ENCODE data around the gene SLC2A4. TPM values are rescaled to one million over a fixed set of nuclear protein-coding genes. Genes with fewer than 3 reads are reported as not detected.
A peak's percentile ranks its signal among the peaks of the same experiment; 100 is the strongest.

The SLC2A4 gene
- total RNA-seq, 5 donors from 2014 or later (not counting 1 experiment from before 2014, with no cell fraction given), result 0.06 TPM; not detected in 4

- H3K9me3 ChIP-seq, result no peaks in the 10 kb centered on the region
- no peaks in the 10 kb centered on the region for H3K27me3 Mint-ChIP-seq
- peak overlapping the region; percentile 56 to 87 for H3K27ac Mint-ChIP-seq
- no peak overlapping the region for H3K27ac ChIP-seq (ENCODE audit: low read length)
- H3K36me3 ChIP-seq (ENCODE audit: control insufficient read depth in 2 of 2, extremely low read depth in 1 of 2, insufficient read depth in 1 of 2, low read length in 1 of 2), result peaks cover 0 to 32% of the 10 kb centered on the region in 2 donors
- H3K9me3 Mint-ChIP-seq, result no peaks in the 10 kb centered on the region
- DNase-seq, result no peak
- ChIA-PET CTCF (interaction anchor here in 1 of 2 donors (0.5 kb wide), 1 partner anchor 18 kb away, joined by 3 read pairs; no protein-coding TSS in a partner anchor), POLR2A (no interaction called here)
- WGBS (ENCODE audit: insufficient coverage), result 92% methylated on average over 6 of the region's 6 CpGs
- H3K4me3 Mint-ChIP-seq, result peak overlapping the region; percentile 97 to 99 (median 98)
- H3K36me3 Mint-ChIP-seq, result peaks cover 29% of the 10 kb centered on the region
- no peaks in the 10 kb centered on the region for H3K27me3 ChIP-seq (replicated peaks in 1 of 2; ENCODE audit: control insufficient read depth in 2 of 2, extremely low read depth in 1 of 2, insufficient read depth in 2 of 2, low read length in 1 of 2)
- peaks cover 68 to 73% (median 70%) of the 10 kb centered on the region in 3 donors for H3K4me1 Mint-ChIP-seq
- no peak for ATAC-seq (replicated peaks in 1 of 4)
- peaks cover 25 to 70% of the 10 kb centered on the region in 2 experiments for H3K4me1 ChIP-seq (ENCODE audit: control insufficient read depth in 1 of 2, extremely low read depth in 1 of 2, insufficient read depth in 2 of 2, low read length in 2 of 2)
- no peak overlapping the region for H3K4me3 ChIP-seq (ENCODE audit: control insufficient read depth in 1 of 2, extremely low read depth in 1 of 2, low read length in 1 of 2)
Measured at GRCh38 chr17:7236808-7237207, 44.7 kb upstream of the SLC2A4 start.

DNA sequence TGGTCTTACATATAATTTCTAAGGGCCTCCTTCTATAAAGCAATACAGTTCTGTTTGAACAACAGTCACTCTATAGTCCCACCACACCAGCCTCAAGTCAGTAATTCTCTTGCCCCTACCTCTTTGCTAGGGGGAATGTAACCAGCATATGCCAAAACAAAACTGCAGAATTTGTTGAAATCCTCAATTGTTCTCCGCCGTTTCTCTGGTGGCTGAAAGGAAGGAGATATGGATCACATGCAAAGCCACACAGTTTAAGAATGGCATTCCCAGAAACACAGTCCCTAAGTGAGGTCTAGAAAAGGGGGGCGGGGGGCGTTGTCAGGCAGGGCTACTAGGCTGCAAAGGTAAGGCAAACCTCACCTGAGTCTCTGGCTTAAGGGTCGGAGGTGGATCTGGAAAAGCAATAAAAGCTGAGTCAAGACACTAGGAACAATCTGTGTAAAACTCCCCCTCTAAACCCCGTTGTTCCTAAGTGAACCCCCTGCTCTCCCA lies 44.2 kb upstream of the SLC2A4 start:
- H3K4me3 ChIP-seq (ENCODE audit: control insufficient read depth in 1 of 2, extremely low read depth in 1 of 2, low read length in 1 of 2), result peak overlapping the region; percentile 19 to 93
- Mint-ChIP-seq H3K4me1 (peaks cover 67 to 73% (median 70%) of the 10 kb centered on the region in 3 donors), H3K4me3 (peak overlapping the region; percentile 97 to 99 (median 98)), H3K36me3 (peaks cover 25% of the 10 kb centered on the region), H3K27ac (peak overlapping the region; percentile 56 to 87), H3K27me3 (no peaks in the 10 kb centered on the region), H3K9me3 (no peaks in the 10 kb centered on the region)
- POLR2A ChIA-PET, result no interaction called here
- H3K27ac ChIP-seq (ENCODE audit: low read length), result peak overlapping the region; percentile 27
- DNase-seq (no peak), ATAC-seq (replicated peaks in 1 of 4) (no peak)
- H3K27me3 ChIP-seq (replicated peaks in 1 of 2; ENCODE audit: control insufficient read depth in 2 of 2, extremely low read depth in 1 of 2, insufficient read depth in 2 of 2, low read length in 1 of 2), result no peaks in the 10 kb centered on the region
- 30% methylated on average over 2 of the region's 6 CpGs for WGBS (ENCODE audit: insufficient coverage)
- H3K4me1 ChIP-seq (ENCODE audit: control insufficient read depth in 1 of 2, extremely low read depth in 1 of 2, insufficient read depth in 2 of 2, low read length in 2 of 2), result peaks cover 25 to 73% of the 10 kb centered on the region in 2 experiments
- CTCF ChIA-PET, result interaction anchor here in 1 of 2 donors (0.5 kb wide), 1 partner anchor 18 kb away, joined by 3 read pairs; no protein-coding TSS in a partner anchor
- H3K9me3 ChIP-seq, result no peaks in the 10 kb centered on the region
- peaks cover 0 to 32% of the 10 kb centered on the region in 2 donors for H3K36me3 ChIP-seq (ENCODE audit: control insufficient read depth in 2 of 2, extremely low read depth in 1 of 2, insufficient read depth in 1 of 2, low read length in 1 of 2)

DNA sequence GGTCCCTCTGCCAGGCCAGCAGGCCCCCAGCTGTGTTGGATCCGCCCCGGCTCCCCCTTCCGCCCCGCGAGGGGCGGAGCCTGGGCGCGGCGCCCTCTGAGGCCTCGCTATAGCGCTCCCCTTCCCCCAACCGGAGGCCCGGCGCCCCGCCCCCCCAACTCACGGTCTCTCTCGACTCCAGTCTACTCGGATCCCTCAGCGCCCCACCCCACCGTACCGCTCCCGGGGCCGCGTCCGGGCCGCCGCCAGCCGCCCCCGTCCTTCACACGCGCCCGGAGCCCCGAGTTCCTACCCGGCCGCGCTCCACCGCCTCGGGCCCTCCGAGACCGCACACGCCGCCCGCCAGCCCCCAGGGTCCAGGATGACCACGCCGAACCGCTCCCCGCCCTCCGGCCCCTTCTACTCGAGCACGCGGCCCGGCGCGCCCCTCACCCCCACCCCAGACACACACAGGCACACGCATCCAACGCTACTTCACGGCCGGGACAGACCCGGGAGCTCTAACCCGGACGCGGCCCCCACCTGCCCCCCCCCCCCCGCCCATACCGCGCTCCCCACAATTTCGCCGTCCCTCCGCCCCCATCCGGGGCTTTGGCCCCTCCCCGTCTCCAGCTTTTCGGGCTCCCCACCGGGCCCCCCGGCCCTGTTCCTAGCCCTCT lies 43.6 kb upstream of the SLC2A4 start:
- Mint-ChIP-seq H3K27ac (peak overlapping the region; percentile 75 to 94), H3K36me3 (peaks cover 25% of the 10 kb centered on the region), H3K4me1 (peaks cover 65 to 73% (median 68%) of the 10 kb centered on the region in 3 donors), H3K27me3 (peaks cover 0 to 2% of the 10 kb centered on the region in 2 donors), H3K9me3 (no peaks in the 10 kb centered on the region), H3K4me3 (peak overlapping the region; percentile 97 to 99 (median 98))
- H3K4me3 ChIP-seq (ENCODE audit: control insufficient read depth in 1 of 2, extremely low read depth in 1 of 2, low read length in 1 of 2), result peak overlapping the region; percentile 36 to 93
- peaks cover 25 to 68% of the 10 kb centered on the region in 2 experiments for H3K4me1 ChIP-seq (ENCODE audit: control insufficient read depth in 1 of 2, extremely low read depth in 1 of 2, insufficient read depth in 2 of 2, low read length in 2 of 2)
- no peaks in the 10 kb centered on the region for H3K27me3 ChIP-seq (replicated peaks in 1 of 2; ENCODE audit: control insufficient read depth in 2 of 2, extremely low read depth in 1 of 2, insufficient read depth in 2 of 2, low read length in 1 of 2)
- CTCF ChIA-PET, result interaction anchor here (0.7 to 1.2 kb wide), 3 partner anchors 12 to 1319 kb away, joined by 3 to 6 read pairs (median 3); partner anchors contain the start of genes ACADVL (in 1 of the 2) and DLG4 (in 1 of the 2)
- no peaks in the 10 kb centered on the region for H3K9me3 ChIP-seq
- peak; percentile 24 to 35 (median 30) for ATAC-seq (replicated peaks in 1 of 4)
- POLR2A ChIA-PET, result interaction anchor here in 1 of 2 donors (0.5 to 0.7 kb wide), 2 partner anchors 105 to 352 kb away, joined by 3 to 4 read pairs; no protein-coding TSS in a partner anchor
- DNase-seq, result peak; percentile 51 to 85 (median 69)
- 0% methylated on average over 47 of the region's 73 CpGs for WGBS (ENCODE audit: insufficient coverage)
- H3K36me3 ChIP-seq (ENCODE audit: control insufficient read depth in 2 of 2, extremely low read depth in 1 of 2, insufficient read depth in 1 of 2, low read length in 1 of 2), result peaks cover 0 to 32% of the 10 kb centered on the region in 2 donors
- H3K27ac ChIP-seq (ENCODE audit: low read length), result peak overlapping the region; percentile 74

DNA sequence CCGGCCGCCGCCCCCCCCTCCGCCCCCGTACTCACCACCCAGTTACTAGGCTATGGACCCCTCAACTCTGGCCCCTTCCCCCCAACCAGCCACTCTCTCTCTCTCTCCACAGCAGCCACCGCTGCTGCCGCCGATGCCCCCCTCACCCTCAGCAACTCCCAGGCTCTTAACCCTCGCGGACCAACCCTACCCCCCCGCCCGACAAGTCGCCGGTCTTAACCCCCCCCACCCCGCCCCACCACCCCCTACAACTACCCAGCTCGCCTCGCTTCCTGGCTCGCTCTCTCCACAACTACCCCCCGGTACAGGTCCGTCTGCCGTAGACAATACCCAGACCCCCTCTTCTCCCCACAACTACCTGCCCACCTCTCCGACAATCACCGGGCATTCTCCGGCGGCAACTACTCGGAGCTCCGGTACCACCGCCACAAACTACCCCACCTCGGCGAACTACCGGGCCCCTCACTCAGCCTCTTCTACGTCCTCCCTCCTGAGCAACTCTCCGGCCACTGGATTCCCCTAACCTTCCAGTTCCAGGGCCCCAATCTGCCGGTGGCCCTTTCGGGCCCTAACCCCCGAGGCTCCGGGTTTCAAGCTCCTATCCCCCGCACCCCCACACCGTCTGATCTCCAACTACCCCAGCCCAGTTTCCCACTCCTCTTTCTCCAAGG lies 43.0 kb upstream of the SLC2A4 start:
- Histone ChIP-seq H3K36me3 (ENCODE audit: control insufficient read depth in 2 of 2, extremely low read depth in 1 of 2, insufficient read depth in 1 of 2, low read length in 1 of 2) (peaks cover 0 to 32% of the 10 kb centered on the region in 2 donors), H3K9me3 (no peaks in the 10 kb centered on the region), H3K27ac (ENCODE audit: low read length) (peak overlapping the region; percentile 74), H3K4me1 (ENCODE audit: control insufficient read depth in 1 of 2, extremely low read depth in 1 of 2, insufficient read depth in 2 of 2, low read length in 2 of 2) (peaks cover 21 to 67% of the 10 kb centered on the region in 2 experiments), H3K27me3 (replicated peaks in 1 of 2; ENCODE audit: control insufficient read depth in 2 of 2, extremely low read depth in 1 of 2, insufficient read depth in 2 of 2, low read length in 1 of 2) (no peaks in the 10 kb centered on the region), H3K4me3 (ENCODE audit: control insufficient read depth in 1 of 2, extremely low read depth in 1 of 2, low read length in 1 of 2) (peak overlapping the region; percentile 93 to 95)
- no peak for ATAC-seq (replicated peaks in 1 of 4)
- no peaks in the 10 kb centered on the region for H3K9me3 Mint-ChIP-seq
- peak overlapping the region; percentile 94 to 95 for H3K27ac Mint-ChIP-seq
- H3K4me1 Mint-ChIP-seq, result peaks cover 64 to 72% (median 67%) of the 10 kb centered on the region in 3 donors
- H3K4me3 Mint-ChIP-seq, result peak overlapping the region; percentile 97 to 99 (median 98)
- DNase-seq, result peak in 8 of 35 experiments; percentile 16 to 53 (median 23)
- CTCF ChIA-PET, result interaction anchor here (0.7 to 1.4 kb wide), 4 partner anchors 11 to 1318 kb away, joined by 3 to 6 read pairs (median 4); partner anchors contain the start of genes ACADVL (in 1 of the 2) and DLG4 (in 1 of the 2)
- WGBS (ENCODE audit: insufficient coverage), result 0% methylated on average over 21 of the region's 39 CpGs
- H3K27me3 Mint-ChIP-seq, result peaks cover 0 to 2% of the 10 kb centered on the region in 2 donors
- POLR2A ChIA-PET, result interaction anchor here in 1 of 2 donors (0.6 to 0.7 kb wide), 2 partner anchors 106 to 146 kb away, joined by 3 to 4 read pairs; no protein-coding TSS in a partner anchor
- H3K36me3 Mint-ChIP-seq, result peaks cover 27% of the 10 kb centered on the region

DNA sequence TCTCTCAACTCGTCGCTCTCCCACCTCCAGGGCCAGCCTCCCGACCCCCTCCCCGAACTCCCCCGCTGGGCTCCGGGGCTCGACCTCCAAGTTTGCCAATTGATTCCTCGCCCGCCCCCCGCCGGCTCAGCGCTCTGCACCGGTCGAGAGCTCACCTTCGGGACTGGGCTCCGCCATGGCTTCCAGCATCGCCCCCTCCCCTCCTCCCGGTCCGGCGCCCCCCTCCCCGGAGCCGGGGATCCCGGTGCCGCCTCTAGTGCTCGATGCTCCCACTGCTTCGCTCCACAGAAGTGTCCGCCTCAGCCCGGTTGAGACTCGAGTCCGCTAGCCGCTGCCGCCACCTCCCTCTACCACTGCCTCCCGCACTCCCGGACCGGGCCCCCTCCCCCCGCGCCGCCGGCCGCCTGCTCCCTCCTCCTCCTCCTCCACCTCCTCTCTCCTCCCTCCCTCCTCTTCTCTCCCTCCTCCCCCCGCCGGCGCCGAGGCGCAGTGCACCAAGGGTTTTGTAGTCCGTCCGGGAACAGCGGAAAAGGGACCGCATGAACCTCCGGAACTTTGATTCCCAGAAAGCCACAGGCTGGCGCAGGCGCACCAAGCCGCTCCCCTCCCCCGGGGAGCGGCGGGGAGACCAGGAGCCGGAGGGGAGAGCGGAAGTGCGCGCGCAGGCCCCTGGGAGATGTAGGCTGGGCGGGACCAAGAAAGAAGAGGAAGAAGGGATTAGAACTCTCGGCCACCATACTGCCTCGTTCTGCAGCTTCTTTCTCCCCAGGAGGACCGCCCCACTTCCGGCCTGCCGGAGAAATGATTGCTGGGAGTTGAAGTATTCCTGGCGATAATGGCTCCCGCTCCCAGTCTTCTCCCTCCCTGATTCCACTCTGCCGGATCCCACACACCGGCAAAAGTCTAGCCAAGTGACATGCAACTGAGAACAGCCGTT lies 42.2 kb upstream of the SLC2A4 start, which contains the start of gene PHF23:
Gene PHF23 (minus strand): TSS at position 367 of the 937 bp plus-strand sequence. CDS start 178 bp downstream, at position 189.
- Histone ChIP-seq H3K4me3 (ENCODE audit: control insufficient read depth in 1 of 2, extremely low read depth in 1 of 2, low read length in 1 of 2) (peak within 1 kb of the TSS; percentile 93 to 95), H3K4me1 (ENCODE audit: control insufficient read depth in 1 of 2, extremely low read depth in 1 of 2, insufficient read depth in 2 of 2, low read length in 2 of 2) (peaks cover 21 to 63% of the 10 kb centered on the region in 2 experiments), H3K9me3 (no peaks in the 10 kb centered on the region), H3K27ac (ENCODE audit: low read length) (peak within 1 kb of the TSS; percentile 74), H3K36me3 (ENCODE audit: control insufficient read depth in 2 of 2, extremely low read depth in 1 of 2, insufficient read depth in 1 of 2, low read length in 1 of 2) (peaks cover 0 to 36% of the 10 kb centered on the region in 2 donors), H3K27me3 (replicated peaks in 1 of 2; ENCODE audit: control insufficient read depth in 2 of 2, extremely low read depth in 1 of 2, insufficient read depth in 2 of 2, low read length in 1 of 2) (no peaks in the 10 kb centered on the region)
- ATAC-seq (replicated peaks in 1 of 4) (peak; percentile 60 to 72 (median 66)), DNase-seq (peak; percentile 91 to 99 (median 95))
- Mint-ChIP-seq H3K4me1 (peaks cover 62 to 69% (median 62%) of the 10 kb centered on the region in 3 donors), H3K9me3 (no peaks in the 10 kb centered on the region), H3K36me3 (peaks cover 29% of the 10 kb centered on the region), H3K4me3 (peak within 1 kb of the TSS; percentile 97 to 99 (median 98)), H3K27me3 (peaks cover 0 to 2% of the 10 kb centered on the region in 2 donors), H3K27ac (peak within 1 kb of the TSS; percentile 94 to 95)
- POLR2A ChIA-PET, result interaction anchor here (0.6 kb wide), 2 partner anchors 16 to 145 kb away, joined by 3 to 7 read pairs; no protein-coding TSS in a partner anchor
- WGBS (ENCODE audit: insufficient coverage), result under 1% methylated on average over 41 of the region's 72 CpGs
- CTCF ChIA-PET, result interaction anchor here (0.6 to 1.8 kb wide), 4 partner anchors 19 to 97 kb away, joined by 3 to 5 read pairs (median 4); partner anchors contain the start of genes ACADVL (in 1 of the 2), ACAP1 (in 1 of the 2) and DLG4 (in 1 of the 2)

Measured in T-cell (primary cell).